Activated CD8-positive, alpha-beta T cell treated with anti-CD3 and anti-CD28 coated beads for 36 hours (primary cell): Measurements from ENCODE around the gene NCAPH2. TPM values are rescaled to one million over a fixed set of nuclear protein-coding genes. Genes with fewer than 3 reads are reported as not detected.
"Not testable (repeated sequence)": the region's sequence is repeated elsewhere in the genome, so short reads cannot be mapped to it uniquely, and the experiment has no call there.

Experiments
- ATAC-seq: fragments of 200-7000 bp; cut with Tn5 transposase; one replicate; pipeline ENCODE4 v1.10.0; 2021; ENCODE audit warnings: mild to moderate bottlenecking, moderate library complexity
- CTCF ChIA-PET: fragments of 350-600 bp; sonication (Branson Sonifier 250); formaldehyde crosslinking; loops from one replicate; lab custom pipeline; 2021; ENCODE audit warnings: antibody characterized with exemption; lab: Charles Lee
- POLR2A ChIA-PET: fragments of 350-600 bp; sonication (Branson Sonifier 250); formaldehyde crosslinking; loops from one replicate; lab custom pipeline; 2021; ENCODE audit warnings: antibody characterized with exemption; lab: Charles Lee
- DNase-seq: peaks from one replicate; pipeline ENCODE4 v3.0.0-alpha.2; 2020
- H3K27ac Mint-ChIP-seq: one replicate; pipeline ENCODE4 v1.8.0; 2021; ENCODE audit warnings: mild to moderate bottlenecking, mixed read lengths
- H3K27me3 Mint-ChIP-seq: one replicate; pipeline ENCODE4 v1.8.0; 2021; ENCODE audit warnings: mixed read lengths
- H3K36me3 Mint-ChIP-seq: one replicate; pipeline ENCODE4 v1.8.0; 2021; ENCODE audit warnings: low read depth, mixed read lengths
- H3K4me1 Mint-ChIP-seq: one replicate; pipeline ENCODE4 v1.8.0; 2021; ENCODE audit warnings: low read depth, mixed read lengths
- H3K4me3 Mint-ChIP-seq: one replicate; pipeline ENCODE4 v1.8.0; 2021; ENCODE audit warnings: mild to moderate bottlenecking, moderate library complexity, mixed read lengths
- H3K9me3 Mint-ChIP-seq: one replicate; pipeline ENCODE4 v1.8.0; 2021; ENCODE audit warnings: mixed read lengths
- CTCF ChIP-seq: fragments of 200-600 bp; IDR thresholded peaks from one replicate; pipeline ENCODE4 v1.8.0; 2022; ENCODE audit warnings: antibody characterized with exemption, mild to moderate bottlenecking
- intact Hi-C: fragments of 100-400 bp; cut with micrococcal nuclease; formaldehyde crosslinking; loops from one replicate; pipeline ENCODE4 v1.10.0; 2022
- total RNA-seq, 2 experiments: library from RNA; stranded (reverse); gene quantifications; one replicate each; pipeline ENCODE4 v1.2.3, GENCODE V29; 2021

The NCAPH2 gene
- total RNA-seq, 2 experiments from 2014 or later = 121 to 126 TPM

- Mint-ChIP-seq H3K9me3 (no peaks in the 10 kb centered on the region), H3K4me1 (peaks cover 13% of the 10 kb centered on the region), H3K36me3 (peaks cover 35% of the 10 kb centered on the region), H3K4me3 (no peak overlapping the region), H3K27ac (no peak overlapping the region), H3K27me3 (no peaks in the 10 kb centered on the region)
- DNase-seq (no peak), ATAC-seq (no peak)
- intact Hi-C loops = no loop called here
- no peak for TF ChIP-seq CTCF
- POLR2A ChIA-PET = interaction anchor here (0.8 to 3.0 kb wide), 5 partner anchors 9 to 65 kb away, joined by 3 to 26 read pairs (median 4); partner anchors contain the start of genes LMF2 and NCAPH2
- CTCF ChIA-PET = interaction anchor here (1.2 kb wide), 1 partner anchor 309 kb away, joined by 3 read pairs; no protein-coding TSS in a partner anchor
These were observed 11.1 kb downstream of the NCAPH2 start for GRCh38 chr22:50519151-50519550.

- CTCF ChIA-PET, DNase-seq: not testable (repeated sequence)
- POLR2A ChIA-PET = interaction anchor here (3.0 kb wide), 1 partner anchor 11 kb away, joined by 26 read pairs; the partner anchor contains the start of genes LMF2 and NCAPH2
These were observed 12.2 kb downstream of the NCAPH2 start for GRCh38 chr22:50520184-50520583.

GRCh38 chr22:50520826-50521453 is 12.9 kb downstream of the NCAPH2 start:
- H3K36me3 Mint-ChIP-seq = peaks cover 30% of the 10 kb centered on the region
- DNase-seq = no peak
- peaks cover 7% of the 10 kb centered on the region for H3K4me1 Mint-ChIP-seq
- intact Hi-C loops = no loop called here
- TF ChIP-seq CTCF = no peak
- no peaks in the 10 kb centered on the region for H3K27me3 Mint-ChIP-seq
- ATAC-seq = no peak
- CTCF ChIA-PET = no interaction called here
- no peak overlapping the region for H3K27ac Mint-ChIP-seq
- H3K9me3 Mint-ChIP-seq = no peaks in the 10 kb centered on the region
- H3K4me3 Mint-ChIP-seq = no peak overlapping the region
- POLR2A ChIA-PET = interaction anchor here (3.0 to 5.3 kb wide), 2 partner anchors 12 kb away, joined by 26 to 111 read pairs; partner anchors contain the start of genes LMF2 and NCAPH2

More at GRCh38 chr22:50520184-50520583, 12.2 kb downstream of the NCAPH2 start:
- peaks cover 11% of the 10 kb centered on the region for H3K4me1 Mint-ChIP-seq
- H3K4me3 Mint-ChIP-seq, H3K27ac Mint-ChIP-seq, ATAC-seq, intact Hi-C loops, H3K27me3 Mint-ChIP-seq, H3K9me3 Mint-ChIP-seq: not testable (repeated sequence)
- peaks cover 34% of the 10 kb centered on the region for H3K36me3 Mint-ChIP-seq

GRCh38 chr22:50521710-50522109 is 13.7 kb downstream of the NCAPH2 start:
- Mint-ChIP-seq H3K9me3 (no peaks in the 10 kb centered on the region), H3K27ac (no peak overlapping the region), H3K36me3 (peaks cover 27% of the 10 kb centered on the region), H3K27me3 (no peaks in the 10 kb centered on the region), H3K4me3 (no peak overlapping the region), H3K4me1 (peaks cover 7% of the 10 kb centered on the region)
- ATAC-seq (no peak), DNase-seq (no peak)
- intact Hi-C loops = no loop called here
- no peak for TF ChIP-seq CTCF
- ChIA-PET POLR2A (interaction anchor here (0.8 to 5.3 kb wide), 3 partner anchors 10 to 17 kb away, joined by 3 to 111 read pairs (median 4); partner anchors contain the start of genes LMF2 and NCAPH2), CTCF (interaction anchor here (1.3 kb wide), 1 partner anchor 41 kb away, joined by 4 read pairs; the partner anchor contains the start of gene SYCE3)

GRCh38 chr22:50522208-50522805 is 14.3 kb downstream of the NCAPH2 start:
- CTCF ChIA-PET = interaction anchor here (1.3 kb wide), 1 partner anchor 41 kb away, joined by 4 read pairs; the partner anchor contains the start of gene SYCE3
- intact Hi-C loops = no loop called here
- Mint-ChIP-seq H3K4me3 (no peak overlapping the region), H3K9me3 (no peaks in the 10 kb centered on the region), H3K4me1 (peaks cover 13% of the 10 kb centered on the region), H3K27me3 (no peaks in the 10 kb centered on the region), H3K36me3 (peaks cover 27% of the 10 kb centered on the region), H3K27ac (no peak overlapping the region)
- ATAC-seq = no peak
- no peak for TF ChIP-seq CTCF
- no peak for DNase-seq
- POLR2A ChIA-PET = interaction anchor here (0.6 to 5.3 kb wide), 7 partner anchors 8 to 78 kb away, joined by 3 to 111 read pairs (median 3); partner anchors contain the start of genes KLHDC7B, LMF2, NCAPH2 and SYCE3
